NOMO-1 treated with dmso at 0.1 percent for 144 hours (cell line): ENCODE results near the gene ZNF22.

Experiments used
- DNase-seq: peaks from one replicate; lab custom pipeline; 2025; ENCODE audit not compliant: unreplicated experiment; lab: John Stamatoyannopoulos, UW

The ZNF22 gene

DNA sequence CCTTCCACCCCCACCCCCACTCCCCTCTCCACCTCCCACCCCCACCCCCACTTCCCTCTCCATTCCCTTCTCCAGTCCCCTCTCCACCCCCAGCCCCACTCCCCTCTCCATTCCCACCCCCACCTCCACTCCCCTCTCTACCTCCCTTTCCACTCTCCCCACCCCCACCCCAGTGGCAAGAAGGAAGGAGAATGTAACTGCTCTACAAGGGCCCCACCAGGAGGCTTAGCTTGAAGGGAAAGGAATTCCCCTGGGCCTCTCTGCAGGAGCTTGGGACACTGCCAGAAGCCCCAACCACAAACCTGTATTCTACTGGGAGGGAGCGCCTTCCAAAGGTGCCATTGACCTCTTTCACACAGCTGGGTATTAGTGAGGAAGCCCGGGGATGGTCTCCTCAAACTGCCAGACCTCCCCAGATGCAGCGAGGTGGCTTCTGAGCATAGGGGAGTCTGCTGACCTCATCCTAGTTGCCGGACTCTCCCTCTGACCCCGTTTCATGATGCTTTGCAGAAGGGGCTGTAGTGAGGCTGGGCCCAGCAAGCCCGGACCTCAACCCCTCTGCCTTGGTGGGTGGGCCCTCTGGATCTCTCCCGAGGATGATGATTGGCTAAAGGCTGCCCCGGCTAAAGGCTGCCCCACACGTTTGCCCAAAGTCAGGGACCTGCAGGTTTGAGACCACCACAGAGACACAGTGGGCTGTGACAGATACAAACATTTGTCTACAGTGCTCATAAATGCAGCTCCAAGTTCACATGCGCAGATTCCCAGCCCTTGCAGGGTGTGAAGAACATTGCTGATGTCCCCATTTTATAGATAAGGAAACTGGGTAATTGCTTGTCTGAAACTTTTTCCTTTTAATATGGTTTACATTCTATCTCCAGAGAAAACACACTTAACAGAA lies 25.0 kb upstream of the ZNF22 start:
- no peak for DNase-seq

DNA sequence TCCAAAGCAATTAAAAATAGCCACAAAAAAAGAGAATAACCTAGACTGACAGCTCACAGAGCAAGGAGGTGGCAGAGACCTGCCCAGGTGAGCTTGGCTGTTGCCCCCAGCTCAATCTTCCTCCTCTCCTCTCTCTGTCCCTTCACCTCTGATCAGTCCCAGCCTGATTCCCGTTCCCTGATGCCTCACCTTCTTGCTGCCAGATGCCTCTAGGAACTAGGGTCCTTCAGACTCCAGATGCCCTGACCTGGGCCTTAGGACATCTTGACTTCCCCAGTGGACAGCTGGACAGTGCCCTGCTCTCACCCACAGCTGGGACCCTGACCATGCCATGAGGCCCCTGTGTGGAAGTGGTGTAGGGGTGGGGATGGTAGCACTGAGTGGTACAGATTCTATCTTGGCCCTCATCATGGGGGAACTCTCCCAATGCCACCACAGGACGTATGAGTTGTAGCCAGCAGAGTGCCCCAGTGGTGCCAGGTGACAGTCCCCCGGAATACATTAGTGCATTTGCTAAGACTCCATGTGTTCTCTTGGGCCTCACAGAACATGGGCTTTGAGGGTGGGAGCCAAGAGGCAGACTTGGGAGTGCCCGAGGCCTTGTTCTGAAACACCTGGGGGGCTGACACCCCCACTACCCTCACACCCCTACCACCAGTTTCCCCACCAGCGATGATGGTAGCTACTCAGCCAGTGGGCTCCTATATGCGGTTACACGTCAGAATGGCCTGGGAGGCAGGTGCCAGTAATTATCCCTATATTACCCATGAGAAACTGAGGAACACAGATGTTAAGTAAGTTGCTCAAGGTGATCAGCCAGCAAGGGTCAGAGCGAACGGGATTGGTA lies 24.1 kb upstream of the ZNF22 start:
- no peak for DNase-seq

DNA sequence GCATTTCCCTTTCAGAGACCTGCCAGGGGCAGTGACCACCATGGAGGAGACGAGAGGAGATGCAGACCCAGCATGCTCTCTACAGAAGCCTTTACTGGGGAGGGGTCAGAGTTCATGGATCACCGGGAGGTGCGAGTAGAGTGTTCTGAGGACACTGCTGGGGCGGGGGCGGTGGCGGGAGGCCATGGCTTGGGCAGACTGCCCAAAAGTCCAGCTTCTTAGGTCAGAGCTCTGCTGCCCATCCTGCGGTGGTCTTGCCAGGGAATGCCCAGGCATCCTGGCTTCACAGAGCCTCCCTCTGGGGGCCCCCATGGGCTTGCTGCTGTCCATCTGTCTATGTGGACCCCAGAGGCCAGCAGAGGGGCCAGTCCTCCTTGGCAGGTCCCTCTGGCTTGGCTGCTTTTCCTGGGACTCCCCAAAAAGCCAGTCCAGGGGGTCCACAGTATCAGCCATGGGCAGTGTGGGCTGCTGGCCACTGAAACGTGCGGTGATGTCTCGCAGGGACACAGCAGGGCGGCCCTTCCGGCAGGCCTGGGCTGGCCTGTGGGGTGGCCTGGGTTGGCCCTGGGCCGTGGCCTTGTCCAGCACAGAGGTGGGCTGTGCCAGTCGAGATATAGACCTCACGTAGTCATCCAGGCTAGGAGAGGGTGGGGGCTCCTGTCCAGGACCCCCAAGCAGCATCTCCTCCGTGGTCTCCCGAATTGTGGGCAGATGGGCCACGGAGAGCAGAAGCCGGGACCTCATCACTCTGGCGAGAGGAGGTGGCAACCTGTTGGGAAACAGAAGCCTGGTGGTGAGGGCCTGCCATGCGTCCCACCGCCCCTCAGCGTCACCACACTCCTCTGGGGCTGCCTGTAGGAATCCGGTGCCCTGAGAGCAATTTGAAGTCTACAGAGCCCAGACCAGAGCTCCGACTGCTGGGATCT lies 23.2 kb upstream of the ZNF22 start:
- DNase-seq: no peak

DNA sequence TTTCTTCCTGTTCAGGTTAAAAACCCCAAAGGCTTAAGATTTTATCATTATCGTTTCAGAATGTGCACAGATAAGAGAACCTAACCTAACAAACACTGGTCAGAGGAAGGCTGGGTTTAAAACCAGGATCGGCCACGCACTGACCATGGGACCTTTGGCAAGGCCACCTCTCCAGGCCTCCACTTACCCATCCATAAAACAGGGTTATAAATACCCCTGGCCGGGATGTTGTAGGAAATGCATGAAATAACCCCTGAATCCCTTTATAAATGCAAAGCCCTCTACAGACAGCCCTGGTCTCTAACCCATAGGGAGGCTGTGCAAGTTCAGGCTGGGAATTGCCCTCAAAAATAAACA lies 22.5 kb upstream of the ZNF22 start:
- DNase-seq: no peak

DNA sequence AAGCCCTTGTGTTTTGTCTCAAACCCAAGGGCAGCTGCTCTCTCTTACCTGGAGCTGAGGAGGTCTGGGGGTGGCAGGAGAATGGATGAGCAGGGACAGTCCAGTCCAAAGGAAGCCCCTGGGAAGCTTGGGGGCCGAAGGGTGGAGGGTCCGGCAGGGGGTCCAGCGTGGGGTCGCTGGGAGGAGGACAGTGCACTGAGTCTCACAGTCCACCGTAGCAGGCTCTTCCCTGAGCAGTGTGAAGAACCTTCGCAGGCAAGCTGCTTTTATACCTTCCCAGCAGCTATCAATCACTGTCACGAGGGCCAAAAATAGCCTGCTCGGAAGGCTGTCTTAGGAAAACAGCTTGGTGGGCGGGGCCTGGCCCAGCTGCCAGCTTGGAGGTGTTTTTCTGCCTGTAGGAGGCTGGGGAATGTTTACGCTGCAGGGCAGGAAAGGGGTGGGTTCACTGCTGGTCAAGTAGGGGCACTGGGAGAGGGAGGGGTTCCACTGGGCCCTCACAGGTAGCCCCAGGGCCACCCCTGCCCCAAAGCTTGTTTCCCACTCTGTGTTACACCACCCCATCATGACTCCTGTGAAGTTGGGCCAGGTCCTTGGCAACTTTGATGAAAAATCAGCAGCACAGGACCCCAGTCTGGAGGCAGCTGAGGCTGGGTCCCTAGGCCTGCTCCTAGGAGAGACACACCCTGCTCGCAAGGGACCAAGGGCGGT lies 22.0 kb upstream of the ZNF22 start, which contains the start of gene DEPP1:
DEPP1 (minus strand) TSS at position 240 of the 711 bp plus-strand sequence. CDS start 779 bp downstream, outside the sequence.
- no peak for DNase-seq

DNA sequence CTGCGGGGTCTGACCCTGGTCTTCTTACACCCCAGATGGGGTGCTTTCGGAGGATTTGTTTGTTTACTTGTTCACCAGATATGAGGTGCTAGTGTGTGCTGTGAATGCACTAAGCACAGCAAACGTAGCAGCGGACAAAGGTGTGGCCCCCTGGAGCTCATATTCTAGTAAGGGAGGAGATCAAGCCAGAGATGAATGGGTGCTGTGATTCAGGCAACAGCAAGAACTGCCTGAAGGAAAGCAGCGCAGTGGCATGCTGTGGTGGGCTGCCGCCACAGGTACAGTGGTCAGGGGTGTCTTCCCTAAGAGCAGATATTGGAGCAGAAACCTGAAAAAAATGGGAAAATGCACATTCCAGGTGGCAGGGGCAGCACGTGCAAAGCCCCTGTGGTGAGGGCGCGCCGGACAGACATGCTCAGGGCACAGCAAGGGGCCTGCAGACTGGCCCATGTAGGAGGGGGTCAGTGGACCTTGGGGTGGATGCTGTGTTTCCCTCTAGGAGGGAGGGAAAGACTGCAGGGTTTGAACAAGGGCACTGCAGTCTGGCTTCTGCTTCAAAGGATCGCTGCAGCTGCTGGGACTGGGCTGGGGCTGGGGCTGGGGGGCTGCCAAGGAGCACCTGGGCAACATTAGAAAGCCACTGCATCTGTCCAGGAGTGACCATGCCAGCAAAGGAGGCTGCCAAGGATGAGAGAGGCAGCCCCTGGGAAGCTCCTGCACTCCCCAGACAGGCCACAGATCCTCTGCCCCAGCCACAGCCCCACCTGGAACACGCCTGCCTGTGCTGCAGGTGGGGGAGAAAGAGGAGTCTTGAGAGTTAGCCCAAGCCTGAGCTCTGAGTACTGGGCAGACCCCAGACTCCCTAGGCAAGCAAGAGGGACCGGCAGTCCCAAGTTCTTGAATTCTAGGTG lies 21.2 kb upstream of the ZNF22 start:
- DNase-seq: no peak

DNA sequence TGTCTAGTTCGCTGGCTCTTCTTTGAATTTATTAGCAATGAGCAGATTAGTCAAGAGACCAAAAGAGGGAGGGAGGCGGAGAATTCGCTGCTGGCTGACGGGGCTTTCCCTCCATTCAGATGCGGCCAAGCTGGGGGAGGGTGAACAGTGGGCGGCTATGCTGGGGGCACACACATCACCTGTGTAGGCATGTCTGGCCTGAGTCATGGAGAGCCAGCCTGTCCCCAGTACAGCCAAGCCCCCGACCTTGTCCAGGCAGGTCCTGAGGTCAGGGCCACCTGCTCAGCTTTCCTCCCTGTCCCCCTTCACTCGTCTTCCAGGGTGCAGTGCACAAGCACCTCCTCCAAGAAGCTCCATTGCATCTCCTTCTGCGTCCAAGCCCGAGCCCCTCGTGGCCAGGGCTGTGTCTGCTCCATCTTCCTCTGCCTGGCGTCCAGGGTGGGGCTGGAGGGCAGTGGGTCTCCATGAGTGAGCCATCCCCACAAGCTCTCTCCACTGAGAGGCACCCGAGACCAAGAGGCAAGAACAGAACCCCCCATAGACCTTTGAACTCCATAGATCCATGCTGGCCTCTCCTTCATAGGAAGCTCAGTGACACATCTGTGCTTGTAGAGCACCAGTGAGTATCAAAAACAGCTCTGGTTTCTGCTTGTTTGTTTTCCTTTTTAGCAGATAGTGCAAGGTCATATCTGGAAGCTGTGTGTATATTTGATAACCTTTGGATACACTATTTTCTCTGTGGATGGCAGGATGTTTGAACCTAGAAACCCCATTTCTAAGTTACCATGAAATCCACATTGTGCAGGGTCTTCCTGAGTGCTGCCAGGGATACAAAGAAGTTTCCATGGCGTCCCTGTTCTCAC lies 20.2 kb upstream of the ZNF22 start:
- DNase-seq: no peak

DNA sequence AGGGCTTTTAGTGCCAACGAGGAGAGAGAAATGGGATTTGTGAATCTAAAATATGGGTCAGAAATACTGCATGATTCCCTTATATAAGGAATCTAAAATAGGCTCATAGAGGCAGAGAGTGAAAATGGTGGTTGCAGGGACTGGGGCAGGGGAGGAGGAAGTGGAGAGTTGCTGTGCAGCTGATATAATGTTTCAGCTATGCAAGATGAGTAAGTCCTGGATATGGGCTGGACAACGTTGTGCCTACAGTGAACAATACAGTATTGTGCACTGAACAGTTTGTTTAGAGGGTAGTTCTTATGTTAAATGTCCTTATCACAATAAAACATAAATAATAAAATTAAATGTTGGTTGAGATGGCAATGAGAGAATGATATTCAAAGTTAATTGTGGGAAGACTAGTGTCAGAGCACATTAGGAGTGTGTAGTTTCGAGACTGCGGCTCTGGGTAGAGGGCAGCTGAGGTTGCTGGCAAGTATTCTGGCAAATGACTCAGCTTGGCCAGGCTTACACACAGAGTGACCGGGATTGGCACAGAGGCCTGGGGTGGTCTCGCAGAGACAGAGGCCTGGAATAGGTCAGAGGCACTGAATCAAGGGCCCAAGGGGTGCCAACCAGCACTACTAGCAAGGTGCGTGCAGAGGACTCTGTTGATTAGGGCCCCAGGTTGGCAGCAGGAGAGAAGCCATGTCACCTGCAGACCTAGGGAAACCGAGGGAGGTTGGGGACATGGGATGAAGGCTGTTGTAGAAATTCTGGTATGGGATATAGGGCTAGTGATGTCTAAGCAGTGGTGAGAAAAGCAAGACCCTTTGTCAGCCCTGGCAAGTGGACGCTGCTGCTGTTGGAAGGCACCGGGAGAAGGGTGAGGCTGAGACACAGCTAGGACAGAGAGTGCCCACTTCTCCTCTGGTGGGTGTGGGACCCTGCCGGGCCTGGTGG lies 19.3 kb upstream of the ZNF22 start:
- no peak for DNase-seq

DNA sequence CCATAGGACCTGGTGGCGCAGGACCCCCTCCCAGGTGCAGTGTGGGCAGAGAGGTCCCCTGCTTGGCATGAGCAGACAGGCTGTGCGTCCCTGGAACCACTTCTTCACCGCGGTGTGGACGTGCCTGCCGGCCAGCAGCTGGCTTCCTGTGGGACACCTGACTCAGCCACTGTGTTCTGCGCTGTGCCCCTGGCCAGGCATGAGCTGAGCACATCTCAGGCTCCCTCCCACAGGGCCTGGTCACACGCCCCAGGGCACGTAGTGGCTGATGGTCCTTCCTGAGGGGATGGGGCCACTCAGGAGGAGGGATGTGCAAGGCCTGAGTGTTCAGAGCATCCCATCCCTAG lies 18.6 kb upstream of the ZNF22 start:
- DNase-seq: no peak

DNA sequence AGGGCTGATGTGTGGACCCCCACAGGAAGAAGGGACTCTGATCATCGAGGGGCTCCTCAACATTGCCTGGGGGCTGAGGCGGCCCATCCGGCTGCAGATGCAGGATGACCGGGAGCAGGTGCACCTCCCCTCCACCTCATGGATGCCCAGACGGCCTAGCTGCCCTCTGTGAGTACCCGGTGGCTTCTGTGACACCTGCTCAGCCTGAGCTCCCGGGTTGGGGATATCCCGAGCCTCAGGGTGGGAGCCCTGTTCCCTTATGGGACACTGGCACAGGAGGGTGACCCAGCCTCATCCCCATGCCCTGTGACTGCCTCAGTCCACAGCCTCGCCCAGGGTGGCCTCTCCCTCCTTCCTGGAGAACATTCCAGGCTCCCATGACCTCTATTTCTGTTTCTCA lies 18.2 kb upstream of the ZNF22 start:
- DNase-seq: no peak

DNA sequence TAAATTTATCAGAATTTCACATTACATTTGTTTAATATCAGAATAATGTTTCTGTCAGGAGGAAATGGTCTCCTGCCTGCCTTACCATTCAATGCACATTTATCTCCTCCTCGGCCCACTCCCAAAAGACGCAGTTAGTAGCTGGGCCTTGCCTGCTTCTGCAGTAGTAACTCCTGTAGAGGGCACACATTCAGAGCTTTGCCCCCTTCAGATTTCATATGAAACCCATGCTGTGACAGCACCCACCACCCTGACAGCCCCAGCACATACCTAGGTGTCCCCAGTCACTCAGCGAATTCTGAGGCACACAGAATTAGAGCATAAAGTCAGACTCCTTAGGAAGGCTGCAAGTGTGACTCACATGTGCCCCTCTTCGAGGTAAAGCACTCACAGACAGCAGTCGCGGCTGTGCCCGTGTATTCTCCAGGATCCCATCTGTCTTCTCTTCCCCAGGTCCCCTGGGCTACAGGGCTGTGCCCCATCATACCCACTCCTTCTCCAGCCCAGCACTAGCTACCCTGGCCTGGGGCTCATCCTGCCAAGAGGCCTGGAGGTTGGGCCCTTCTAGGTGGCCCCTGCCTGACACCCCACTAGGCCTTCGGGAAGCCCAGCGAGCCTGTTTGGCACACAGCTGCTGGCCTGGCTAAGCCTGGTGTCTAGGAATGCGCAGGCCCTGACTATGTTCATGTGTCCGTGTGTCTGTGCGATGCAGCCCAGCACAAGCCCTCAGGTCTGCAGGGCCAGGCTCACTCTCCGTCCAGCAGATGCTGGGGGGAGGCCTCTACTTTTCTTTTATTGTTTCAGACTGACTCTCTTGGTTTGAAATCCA lies 17.4 kb upstream of the ZNF22 start:
- no peak for DNase-seq

DNA sequence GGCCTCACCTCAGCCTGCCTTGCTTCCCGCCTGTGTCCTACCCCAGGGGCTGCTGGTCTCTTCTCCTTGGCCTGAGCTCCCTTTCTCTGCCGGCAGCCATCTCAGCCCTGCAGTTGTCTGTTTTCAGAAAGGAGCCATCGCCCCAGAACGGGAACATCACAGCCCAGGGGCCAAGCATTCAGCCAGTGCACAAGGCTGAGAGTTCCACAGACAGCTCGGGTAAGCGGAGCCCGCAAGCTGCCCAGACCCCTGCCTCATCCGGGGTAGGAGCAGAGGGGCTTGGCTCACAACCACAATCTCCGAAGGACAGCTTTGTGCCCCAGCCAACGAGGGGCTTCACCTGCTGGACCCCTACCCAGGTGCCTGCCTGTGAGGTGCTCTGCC lies 16.8 kb upstream of the ZNF22 start:
- DNase-seq: no peak

DNA sequence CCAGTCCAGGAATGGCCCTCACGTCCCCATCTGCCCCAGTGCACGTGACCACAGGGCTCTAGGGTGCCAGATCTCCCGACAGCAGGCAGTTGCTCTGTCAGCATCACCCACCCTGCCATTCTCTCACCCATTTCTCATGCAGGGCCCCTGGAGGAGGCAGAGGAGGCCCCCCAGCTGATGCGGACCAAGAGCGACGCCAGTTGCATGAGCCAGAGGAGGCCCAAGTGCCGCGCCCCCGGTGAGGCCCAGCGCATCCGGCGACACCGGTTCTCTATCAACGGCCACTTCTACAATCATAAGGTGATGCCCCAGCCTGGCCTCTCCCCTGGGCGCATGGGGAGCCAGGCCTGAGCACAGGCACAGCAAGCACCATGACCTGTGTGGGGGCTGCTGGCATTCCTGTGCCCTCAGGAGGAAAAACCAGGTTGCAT lies 16.0 kb upstream of the ZNF22 start:
- no peak for DNase-seq

DNA sequence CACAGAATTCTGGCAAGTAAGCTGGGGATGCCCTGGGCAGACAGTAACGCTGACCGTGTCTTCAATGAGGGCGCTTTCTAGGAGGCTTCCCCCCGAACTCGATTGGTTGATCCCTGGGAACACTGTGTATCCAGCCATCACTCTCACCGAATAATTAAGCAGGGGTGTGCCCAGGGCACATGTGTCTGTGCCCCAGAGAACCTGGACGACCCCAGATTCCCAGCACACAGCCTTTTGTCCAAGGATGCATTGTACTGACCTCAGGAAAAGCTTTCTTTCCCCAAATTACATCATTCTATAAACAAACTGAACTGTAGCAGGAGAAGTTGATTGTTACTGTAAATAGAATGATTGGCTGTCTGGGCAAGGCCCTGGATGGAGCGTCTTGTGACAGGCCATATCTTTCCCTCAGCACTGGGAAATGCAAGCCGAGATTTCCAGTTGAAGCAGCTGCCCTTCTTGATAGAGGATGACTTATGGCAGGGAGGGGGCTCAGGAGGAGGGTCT lies 15.5 kb upstream of the ZNF22 start:
- no peak for DNase-seq

DNA sequence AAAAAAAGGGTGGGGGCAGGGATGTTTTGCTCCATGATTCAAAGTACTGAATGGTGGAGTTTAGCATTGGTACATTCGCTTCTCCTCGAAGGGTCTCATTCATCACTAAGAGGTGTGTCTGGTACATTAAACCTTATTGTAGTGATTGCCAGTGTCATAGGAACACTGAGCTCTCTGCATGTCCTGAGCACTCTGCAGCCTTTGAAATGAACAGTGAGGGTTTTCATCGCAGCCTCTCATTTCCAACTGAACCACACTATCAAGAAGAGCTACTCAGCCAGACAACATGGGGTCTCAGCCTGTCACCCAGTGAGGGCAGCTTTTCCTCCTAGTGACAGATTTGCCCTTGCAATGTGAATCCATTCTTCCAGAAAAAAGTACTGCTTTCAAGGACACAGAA lies 14.5 kb upstream of the ZNF22 start:
- no peak for DNase-seq

DNA sequence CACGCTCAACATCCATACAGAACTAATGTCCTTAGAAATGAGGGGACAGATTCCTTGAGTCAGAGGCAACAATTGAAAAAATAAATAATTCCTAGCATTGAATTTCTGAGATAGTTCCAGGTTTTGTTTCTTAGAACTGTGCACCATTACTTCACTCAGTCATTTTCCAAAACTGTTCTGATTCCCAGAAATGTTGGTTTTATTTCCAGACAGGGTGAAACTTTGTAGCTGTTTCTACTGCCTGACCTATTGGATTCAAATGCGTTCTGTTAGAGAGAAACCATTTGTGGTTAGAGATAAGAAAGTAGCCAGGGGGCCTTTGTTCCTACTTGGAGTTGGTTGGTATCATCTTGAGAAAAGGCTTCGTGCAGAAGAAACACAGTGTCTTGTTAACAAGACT lies 14.1 kb upstream of the ZNF22 start:
- no peak for DNase-seq
